ENCODE measurements around the gene CKS2.
"Not testable (repeated sequence)": the region's sequence is repeated elsewhere in the genome, so short reads cannot be mapped to it uniquely, and the experiment has no call there.

Gene CKS2

DNA sequence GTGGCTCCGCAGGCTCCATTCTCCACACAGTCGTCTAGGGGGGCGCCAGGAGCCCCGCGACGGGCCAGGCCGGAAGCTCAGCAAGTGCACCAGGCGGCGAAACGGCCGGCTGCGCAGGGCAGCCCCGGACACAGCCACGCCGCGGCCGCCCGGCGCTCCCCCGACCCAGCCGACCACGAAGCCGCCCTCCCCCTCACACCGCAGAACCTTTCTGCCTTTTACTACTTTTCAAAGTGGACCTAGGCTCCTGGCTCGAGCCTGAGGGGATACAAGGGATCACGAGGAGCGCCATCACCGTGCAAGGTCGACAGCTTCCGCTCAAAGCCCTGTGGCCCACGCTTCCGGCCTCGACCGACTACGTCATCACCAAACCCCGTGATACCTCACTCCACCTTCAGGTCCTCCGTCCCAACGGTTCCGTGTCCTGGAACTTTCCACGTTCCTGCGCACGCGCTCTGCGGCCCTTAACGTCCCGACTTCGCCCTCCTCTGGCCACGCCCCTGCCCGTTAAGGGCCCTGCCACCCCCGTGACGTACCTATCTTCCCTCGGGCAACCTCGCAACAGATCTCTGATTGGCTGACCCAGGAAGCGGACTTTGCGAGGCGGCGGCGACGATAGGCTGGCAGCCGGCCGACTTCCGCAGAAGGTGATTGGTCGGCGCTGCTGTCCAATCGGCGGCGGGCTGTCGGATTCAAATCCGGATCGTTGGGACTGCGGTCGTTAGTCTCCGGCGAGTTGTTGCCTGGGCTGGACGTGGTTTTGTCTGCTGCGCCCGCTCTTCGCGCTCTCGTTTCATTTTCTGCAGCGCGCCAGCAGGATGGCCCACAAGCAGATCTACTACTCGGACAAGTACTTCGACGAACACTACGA lies at the start of gene CKS2:
Gene CKS2 (plus strand): TSS at position 721 of the 871 bp plus-strand sequence. CDS start 98 bp downstream, at position 819.
- DNase-seq = peak; percentile 100

DNA sequence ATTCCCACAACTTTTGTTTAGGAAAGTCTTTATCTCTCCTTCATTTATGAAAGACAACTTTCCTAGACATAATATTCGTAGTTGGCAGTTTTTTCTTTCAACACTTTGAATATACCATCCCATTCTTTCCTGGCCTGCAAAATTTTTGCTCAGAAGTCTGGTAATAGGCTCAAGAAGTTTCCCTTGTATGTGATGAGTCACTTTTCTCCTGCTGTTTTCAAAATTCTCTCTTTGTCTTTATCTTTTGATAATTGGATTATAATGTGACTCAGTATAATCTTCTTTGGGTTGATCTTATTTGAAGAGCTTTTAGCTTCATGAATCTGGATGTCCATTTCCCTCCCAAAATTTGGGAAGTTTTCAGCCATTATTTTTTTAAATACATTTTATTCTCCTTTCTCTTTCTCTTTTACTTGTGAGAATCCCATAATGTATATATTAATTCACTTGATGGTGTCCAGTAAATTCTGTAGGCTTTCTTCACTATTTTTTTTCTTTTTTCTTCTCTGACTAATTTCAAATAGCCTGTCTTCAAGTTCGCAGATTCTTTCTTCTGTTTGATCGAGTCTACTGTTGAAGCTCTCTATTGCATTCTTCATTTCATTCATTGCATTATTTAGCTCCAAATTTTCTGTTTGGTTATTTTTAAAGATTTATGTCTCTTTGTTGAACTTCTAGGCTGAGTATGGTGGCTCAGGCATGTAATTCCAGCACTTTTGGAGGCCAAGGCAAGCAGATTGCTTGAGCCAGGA lies 37.3 kb upstream of the CKS2 start:
- DNase-seq = no peak

DNA sequence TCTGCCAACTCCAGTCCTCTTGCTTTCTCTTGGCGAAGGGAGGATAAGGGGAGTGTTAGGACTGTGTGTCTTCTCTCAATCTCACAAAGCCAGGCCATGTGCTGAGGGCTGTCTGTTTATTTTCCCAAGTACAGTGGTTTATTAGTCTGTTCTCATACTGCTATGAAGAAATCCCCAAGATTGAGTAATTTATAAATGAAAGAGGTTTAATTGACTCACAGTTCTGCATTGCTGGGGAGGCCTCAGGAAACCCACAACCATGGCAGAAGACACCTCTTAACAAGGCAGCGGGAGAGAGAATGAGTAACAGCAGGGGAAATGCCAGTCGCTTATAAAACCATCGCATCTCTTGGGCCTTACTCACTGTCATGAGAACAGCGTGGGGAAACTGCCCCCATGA lies 36.2 kb upstream of the CKS2 start:
- DNase-seq = no peak

DNA sequence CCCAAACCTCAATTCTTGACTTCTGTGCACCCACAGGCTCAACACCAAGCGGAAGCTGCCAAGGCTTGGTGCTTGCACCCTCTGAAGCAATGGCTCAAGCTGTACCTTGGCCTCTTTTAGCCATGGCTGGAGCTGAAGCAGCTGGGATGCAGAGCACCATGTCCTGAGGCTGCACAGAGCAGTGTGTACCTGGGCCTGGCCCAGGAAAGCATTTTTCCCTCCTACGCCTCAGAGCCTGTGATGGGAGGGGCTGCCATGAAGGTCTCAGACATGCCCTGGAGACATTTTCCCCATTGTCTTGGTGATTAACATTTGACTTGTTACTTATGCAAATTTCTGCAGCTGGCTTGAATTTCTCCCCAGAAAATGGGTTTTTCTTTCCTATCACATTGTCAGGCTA lies 35.0 kb upstream of the CKS2 start:
- DNase-seq = not testable (repeated sequence)

DNA sequence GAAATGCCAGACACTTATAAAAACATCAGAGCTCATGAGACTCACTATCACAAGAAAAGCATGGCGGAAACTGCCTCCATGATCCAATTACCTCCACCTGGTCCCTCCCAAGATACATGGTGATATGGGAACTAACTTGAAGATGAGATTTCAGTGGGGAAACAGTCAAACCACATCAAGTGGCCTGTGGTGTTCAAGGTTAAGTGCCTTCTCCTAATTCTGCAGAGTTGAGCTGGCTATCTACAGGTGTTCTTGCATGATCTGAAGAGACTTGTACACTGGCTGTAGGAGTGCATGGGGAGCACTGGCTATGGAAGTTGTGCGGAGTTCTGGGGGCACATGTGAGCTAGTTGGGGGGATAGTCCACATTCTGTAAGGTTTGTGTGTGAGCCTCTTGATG lies 34.0 kb upstream of the CKS2 start:
- DNase-seq = no peak

DNA sequence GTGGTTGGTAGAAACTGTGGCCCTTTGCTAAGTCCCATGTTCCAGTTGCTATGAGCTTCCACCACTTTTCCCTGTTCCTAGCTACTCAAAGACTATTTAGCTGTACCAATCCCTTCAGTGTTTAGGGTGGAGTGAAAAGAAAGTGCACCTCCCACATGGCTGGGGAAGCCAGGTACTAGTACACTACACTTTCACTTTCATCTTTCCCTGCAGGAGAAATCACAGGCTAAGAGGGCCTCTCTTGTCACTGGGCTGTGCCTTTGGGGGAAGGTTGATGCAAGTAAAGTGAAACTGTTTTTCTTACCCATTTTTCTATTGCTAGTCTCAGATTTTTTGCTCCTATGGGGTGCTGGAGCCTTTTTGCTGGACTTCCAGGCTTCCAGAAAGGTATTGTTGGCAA lies 33.5 kb upstream of the CKS2 start:
- DNase-seq = no peak

DNA sequence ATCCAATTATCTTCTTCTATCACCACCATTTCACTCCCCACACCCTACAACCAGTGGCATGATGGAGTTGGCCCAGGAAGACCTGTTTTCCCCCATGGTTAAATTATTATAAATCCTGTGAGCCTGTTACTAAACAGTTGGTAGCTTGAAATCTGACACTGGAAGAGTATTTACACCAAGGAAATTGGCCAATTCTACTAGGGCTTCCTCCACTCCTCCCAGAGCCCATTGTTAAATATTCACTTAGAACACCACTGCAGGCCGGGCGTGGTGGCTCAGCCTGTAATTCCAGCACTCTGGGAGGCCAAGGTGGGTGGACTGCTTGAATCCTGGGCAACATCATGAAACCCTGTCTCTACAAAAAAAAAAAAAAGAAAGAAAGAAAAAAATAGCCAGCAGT lies 32.4 kb upstream of the CKS2 start:
- no peak for DNase-seq

DNA sequence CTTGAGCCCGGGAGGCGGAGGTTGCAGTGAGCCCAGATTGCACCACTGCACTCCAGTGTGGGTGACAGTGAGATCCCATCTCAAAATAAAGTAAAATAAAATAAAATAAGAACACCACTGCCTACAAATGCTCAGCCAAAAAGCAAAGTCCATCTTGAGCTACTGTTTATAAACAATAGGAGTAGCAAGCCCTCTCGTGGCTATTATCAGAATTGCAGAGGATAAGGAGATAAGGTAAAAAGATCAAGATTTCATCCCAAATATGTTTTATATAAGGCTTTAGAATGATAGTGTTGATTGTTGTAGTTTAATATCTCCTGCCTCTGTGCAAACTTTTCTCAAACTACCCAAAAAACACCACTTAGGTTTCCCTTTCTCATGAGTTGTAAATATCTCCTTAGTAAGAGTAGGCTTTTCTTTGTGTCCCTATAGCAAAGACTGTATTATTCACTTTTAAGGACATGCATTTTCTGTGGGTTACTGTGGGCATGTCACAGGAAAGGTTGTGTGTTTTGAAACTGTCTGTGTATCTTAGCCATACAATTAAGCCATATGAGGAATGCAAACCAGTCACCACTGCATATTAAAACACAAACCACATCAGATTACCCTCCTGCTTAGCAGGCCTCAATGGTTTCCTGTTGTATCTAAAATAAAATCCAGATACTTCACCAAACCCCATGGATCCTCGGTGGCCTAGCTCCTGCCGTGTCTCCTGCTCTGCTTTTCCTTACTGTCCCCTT lies 31.8 kb upstream of the CKS2 start:
- DNase-seq = peak in 1 of 2 experiments; percentile 55

DNA sequence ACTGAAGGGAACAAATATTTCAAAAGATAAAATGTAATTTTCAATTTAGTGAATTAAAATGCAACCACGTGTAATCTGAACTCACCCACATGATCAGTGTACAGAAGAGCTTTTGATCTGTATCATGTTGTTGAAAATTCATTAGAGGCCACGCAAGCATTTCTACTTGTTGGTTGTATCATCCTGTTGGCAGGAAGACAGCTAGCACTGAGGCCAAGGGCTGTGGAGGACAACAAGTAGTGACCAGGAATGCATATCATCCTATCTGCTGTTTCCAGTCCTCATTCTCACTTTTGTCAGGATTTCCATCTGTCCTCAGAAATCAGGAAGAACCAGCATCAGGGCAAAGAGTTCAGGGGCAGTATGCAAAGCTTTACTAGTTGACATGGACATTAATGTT lies 29.9 kb upstream of the CKS2 start:
- no peak for DNase-seq

DNA sequence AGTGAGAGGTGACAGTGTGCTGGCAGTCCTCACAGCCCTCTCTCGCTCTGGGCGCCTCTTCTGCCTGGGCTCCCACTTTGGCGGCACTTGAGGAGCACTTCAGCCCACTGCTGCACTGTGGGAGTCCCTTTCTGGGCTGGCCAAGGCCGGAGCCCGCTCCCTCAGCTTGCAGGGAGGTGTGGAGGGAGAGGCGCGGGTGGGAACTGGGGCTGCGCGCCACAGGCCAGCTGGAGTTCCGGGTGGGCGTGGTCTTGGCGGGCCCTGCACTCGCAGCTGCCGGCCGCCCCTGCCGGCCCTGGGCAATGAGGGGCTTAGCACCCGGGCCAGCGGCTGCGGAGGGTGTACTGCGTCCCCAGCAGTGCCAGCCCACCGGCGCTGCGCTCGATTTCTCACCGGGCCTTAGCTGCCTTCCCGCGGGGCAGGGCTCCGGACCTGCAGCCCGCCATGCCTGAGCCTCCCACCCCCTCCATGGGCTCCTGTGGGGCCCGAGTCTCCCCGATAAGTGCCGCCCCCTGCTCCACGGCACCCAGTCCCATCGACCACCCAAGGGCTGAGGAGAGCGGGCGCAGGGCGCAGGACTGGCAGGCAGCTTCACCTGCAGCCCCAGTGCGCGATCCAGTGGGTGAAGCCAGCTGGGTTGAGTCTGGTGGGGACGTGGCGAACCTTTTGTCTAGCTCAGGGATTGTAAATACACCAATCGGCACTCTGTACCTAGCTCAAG lies 28.6 kb upstream of the CKS2 start:
- DNase-seq = not testable (repeated sequence)

DNA sequence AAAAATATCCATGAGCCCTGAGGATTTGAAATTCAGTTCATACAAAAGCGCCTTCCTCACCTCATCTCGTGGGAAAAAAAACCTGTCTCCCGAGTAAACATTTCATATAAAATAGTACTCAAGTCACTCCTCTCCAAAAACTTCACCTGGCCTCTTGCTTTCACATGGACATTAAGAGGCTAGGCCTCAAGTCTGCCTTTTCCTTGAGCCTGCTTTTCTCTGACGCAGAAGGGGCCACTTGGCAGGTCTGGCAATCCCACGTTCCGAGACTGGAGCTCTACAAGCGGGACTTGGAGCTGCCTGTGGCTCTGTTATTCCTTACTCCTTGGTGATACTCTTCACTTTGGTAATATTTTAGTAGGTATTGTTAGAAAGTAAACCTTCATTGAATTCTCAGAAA lies 26.9 kb upstream of the CKS2 start:
- no peak for DNase-seq

DNA sequence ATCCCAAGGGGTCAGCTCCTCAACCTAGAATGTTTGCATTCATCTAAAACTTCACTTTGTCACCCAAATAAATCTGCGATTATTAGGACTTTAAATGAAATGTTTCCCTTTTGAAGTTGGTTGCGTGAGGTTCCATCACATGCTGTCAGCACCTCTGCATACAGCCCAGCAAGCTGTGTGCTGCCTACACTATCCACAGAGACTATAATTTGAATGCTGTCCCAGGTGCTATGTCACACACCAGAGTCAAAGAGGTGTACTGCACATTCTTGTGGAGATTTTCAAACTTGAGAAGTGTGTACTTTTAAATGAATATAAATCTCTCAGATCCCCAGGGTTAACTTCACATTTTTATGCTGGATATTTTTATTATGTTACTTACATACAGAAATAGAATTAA lies 19.3 kb upstream of the CKS2 start:
- DNase-seq = no peak

DNA sequence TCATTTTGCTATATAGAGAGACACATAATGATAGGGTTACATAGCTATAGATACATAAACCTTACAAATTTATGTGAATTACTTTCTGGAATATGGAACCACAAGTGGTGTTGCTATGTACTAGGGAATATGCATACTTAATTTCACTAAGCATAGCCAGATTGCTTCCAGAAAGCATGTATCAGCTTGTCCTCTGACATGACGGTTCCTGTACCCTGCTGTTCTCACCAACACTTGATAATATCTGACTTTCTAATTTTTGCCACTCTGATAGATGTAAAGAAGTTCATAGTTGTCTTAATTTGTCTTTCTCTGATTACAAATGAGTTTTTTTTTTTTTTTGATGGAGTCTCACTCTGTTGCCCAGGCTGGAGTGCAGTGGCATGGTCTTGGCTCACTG lies 18.0 kb upstream of the CKS2 start:
- no peak for DNase-seq

DNA sequence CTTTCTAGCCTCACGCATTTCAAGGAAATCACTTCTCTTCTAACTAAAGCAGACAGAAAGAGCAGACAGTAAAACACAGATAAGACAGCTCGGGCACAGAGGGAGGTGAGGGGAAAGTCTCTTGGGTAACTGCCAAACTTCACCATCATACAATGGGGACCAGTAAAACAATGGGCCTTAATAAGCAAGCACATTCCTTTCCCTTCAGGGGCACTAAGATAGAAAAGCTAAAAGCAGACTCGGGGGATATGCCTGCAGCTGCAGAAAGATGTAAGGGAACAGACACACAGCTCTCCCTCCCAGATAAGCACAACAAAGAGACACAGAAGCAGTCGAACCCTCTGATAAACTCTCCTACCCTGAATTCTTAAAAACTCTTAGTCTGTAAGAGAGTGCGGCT lies 15.6 kb upstream of the CKS2 start:
- no peak for DNase-seq

DNA sequence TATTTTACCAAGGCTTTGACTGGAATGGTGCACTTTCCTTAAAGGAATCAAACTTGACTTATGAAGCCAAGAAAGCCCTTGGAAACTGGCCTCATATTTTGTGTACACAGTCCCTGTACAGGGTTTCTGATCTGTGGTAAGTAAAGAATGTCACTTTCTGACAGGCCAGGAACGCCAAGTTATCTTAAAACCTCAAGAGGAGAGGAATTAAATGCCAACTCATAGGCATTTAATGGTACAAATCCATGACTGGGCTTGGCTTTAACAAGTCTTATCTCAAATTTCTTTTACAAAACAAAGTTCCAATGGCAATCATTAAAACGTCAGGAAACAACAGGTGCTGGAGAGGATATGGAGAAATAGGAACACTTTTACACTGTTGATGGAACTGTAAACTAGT lies 9.0 kb upstream of the CKS2 start:
- DNase-seq = not testable (repeated sequence)

DNA sequence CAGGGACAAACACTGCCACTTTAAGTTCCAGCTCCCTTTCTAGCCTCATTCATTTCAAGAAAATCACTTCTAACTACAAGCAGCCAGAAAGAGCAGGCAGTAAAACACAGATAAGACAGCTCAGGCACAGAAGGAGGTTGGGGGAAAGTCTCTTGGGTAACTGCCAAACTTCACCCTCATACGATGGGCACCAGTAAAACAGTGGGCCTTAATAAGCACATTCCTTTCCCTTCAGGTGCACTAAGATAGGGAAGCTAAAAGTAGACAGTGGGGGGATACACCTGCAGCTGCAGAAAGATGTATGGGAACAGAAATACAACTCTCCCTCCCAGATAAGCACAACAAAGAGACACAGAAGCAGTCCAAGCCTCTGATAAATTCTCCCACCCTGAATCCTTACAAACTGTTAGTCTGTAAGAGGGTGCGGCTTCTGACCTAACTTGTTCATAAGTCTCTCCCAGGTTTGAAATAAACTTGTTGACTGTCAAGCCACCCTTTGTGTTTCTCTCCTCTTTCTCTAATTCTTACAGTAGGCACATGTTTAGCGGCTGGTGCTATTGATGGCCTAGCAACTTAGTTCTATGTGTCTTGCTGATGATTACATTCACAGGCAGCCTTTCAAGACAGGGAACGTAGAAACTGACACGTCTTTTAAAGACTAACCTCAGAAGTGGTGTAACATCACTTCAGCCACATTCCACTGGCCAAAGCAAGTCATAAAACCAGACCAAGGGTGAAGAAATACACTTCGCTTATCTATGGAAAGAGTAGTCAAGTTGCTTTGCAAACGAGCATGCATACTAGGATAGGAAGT lies 6.8 kb upstream of the CKS2 start:
- DNase-seq = no peak

DNA sequence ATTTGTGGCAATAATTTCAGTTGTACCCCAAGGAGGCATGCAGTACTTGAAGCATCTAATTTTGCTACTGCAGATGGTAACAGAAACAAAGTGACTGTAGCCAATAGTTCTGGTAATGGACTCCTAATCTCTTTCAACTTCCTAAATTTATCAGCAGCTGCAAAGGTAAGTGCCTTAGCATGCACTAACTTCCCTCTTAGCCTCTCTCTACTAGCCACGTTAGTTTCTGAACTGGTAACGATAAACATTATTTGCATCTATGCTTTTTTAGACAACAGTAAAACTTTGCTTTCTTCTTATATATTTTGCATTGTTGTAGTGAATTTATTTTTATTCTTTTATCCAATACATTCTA lies 6.2 kb upstream of the CKS2 start:
- no peak for DNase-seq

DNA sequence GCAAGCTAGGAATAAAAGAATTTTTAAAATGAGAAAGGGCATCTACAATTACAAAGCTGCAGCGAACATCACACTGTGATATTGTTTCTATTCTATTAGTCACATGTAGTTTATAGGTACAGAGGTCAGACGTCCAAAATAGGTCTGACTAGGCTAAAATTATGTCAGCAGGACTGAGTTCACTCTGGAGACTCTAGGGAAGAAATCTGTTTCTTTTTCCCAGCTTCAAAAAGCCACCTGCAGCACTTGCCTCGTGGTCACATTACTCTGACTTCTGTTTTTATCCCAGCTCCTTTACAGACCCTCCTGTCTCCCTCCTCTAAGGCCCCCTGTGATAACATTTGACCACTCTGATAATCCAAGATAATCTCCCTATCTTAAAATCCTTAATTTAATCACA lies 5.1 kb upstream of the CKS2 start:
- DNase-seq = no peak

DNA sequence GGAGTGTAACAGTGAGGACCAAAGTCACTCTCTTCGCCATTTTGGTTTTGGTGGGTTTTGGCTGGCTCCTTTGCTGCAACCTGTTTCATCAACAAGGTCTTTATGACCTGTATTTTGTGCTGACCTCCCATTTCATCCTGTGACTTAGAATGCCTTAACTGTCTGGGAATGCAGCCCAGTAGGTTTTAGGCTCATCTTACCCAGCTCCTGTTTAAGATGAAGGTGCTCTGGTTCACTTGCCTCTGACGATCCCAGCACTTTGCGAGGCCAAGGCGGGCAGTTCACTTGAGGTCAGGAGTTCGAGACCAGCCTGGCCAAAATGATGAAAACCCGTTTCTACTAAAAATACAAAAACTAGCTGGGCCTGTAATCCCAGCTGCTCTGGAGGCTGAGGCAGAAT lies 1.8 kb upstream of the CKS2 start:
- no peak for DNase-seq

DNA sequence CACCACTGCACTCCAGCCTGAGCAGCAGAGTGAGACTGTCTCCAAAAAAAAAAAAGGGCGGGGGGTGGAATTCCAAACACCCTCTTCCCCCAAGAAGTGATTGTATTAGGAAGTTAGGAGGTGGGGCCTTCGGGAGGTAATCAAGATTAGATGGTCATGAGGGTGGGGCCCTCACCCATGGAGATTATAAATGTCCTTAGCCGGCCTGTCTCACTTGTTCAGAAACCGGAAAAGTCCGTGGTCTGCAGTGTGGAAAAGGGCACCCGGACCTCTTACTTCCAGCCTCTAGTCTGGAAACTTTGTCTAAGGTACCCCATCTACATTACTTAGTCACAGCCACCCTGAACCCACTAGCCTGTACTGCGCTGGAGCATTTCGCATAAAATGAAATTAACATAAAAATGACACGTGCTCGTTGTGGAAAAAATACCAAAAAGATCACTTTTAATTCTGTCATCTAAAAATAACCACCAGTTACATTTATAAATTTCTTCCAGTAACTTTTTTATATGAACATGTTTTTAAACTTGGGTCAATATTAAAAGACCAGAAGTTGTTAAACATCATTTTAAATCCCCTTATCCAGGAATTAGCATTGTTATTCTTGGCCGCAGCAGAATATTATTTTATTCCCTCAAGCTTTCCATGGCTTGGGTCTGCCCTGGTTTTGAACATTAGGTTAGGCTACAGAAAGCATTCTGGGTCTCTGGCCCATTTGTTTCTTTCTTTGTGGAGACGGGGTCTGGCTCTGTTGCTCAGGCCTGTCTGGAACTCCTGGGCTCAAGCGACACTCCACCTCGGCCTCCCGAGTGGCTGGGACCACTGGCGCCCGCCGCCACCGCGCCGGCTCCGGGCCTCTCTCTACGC lies 1.2 kb upstream of the CKS2 start:
- peak; percentile 21 to 30 for DNase-seq
